Measurements from ENCODE around the gene N4BP2. TPM values are rescaled to one million over a fixed set of nuclear protein-coding genes. Genes with fewer than 3 reads are reported as not detected.
A peak's percentile ranks its signal among the peaks of the same experiment; 100 is the strongest.

Gene N4BP2
- total RNA-seq, 1 experiment from 2014 or later, result 3.9 TPM

- H3K4me3 ChIP-seq (ENCODE audit: low read length), result no peak overlapping the region
- H3K27me3 ChIP-seq (ENCODE audit: low read length), result no peaks in the 10 kb centered on the region
- no peaks in the 10 kb centered on the region for H3F3A ChIP-seq (ENCODE audit: low read length, unreplicated experiment)
- ATAC-seq, result no peak
- H3K4me1 ChIP-seq (ENCODE audit: insufficient read depth, low read length), result peaks cover 8% of the 10 kb centered on the region
- H3K9me2 ChIP-seq (replicated peaks; ENCODE audit: low read length), result no peaks in the 10 kb centered on the region
- ChIA-PET CTCF (no interaction called here), POLR2A (ENCODE audit: unreplicated experiment) (no interaction called here)
- no peak overlapping the region for H3K9ac ChIP-seq (ENCODE audit: low read length)
- intact Hi-C loops (cut with micrococcal nuclease), result no loop called here
- no peak overlapping the region for H3K4me2 ChIP-seq (ENCODE audit: low read length)
- no peaks in the 10 kb centered on the region for H3K9me3 ChIP-seq (ENCODE audit: low read length)
- DNase-seq, result no peak
- H2AFZ ChIP-seq (ENCODE audit: low read length), result no peak overlapping the region
- no peak overlapping the region for H3K27ac ChIP-seq (ENCODE audit: low read length)
- no peaks in the 10 kb centered on the region for H3K36me3 ChIP-seq (ENCODE audit: low read depth, low read length)
- BruUV-seq (replicated peaks), result no TSS peak
- no peaks in the 10 kb centered on the region for H4K20me1 ChIP-seq (ENCODE audit: low read length)
- no peak for TF ChIP-seq CTCF (conservative IDR thresholded peaks at IDR 0.05; ENCODE audit: low read depth, low read length)
- TF ChIP-seq EZH2 (IDR thresholded peaks at IDR 0.05; ENCODE audit: low read length, unreplicated experiment), result no peak
- no peak for TF ChIP-seq EZH2phosphoT487 (IDR thresholded peaks at IDR 0.05; ENCODE audit: borderline replicate concordance, low read length)
- no peaks in the 10 kb centered on the region for H3K79me2 ChIP-seq (ENCODE audit: low read length)
Measured at GRCh38 chr4:40179360-40179759, 122.7 kb downstream of the N4BP2 start.

- no peak overlapping the region for H3K4me3 ChIP-seq (ENCODE audit: low read length)
- intact Hi-C loops (cut with micrococcal nuclease), result no loop called here
- H3K4me2 ChIP-seq (ENCODE audit: low read length), result no peak overlapping the region
- H3K9ac ChIP-seq (ENCODE audit: low read length), result peak overlapping the region; percentile 15; the same call in 1 of the 2 replicates
- H3K36me3 ChIP-seq (ENCODE audit: low read depth, low read length), result no peaks in the 10 kb centered on the region
- peaks cover 8% of the 10 kb centered on the region for H3K4me1 ChIP-seq (ENCODE audit: insufficient read depth, low read length)
- no peaks in the 10 kb centered on the region for H3F3A ChIP-seq (ENCODE audit: low read length, unreplicated experiment)
- H3K27ac ChIP-seq (ENCODE audit: low read length), result peak overlapping the region; percentile 61
- H3K79me2 ChIP-seq (ENCODE audit: low read length), result no peaks in the 10 kb centered on the region
- no peaks in the 10 kb centered on the region for H3K9me3 ChIP-seq (ENCODE audit: low read length)
- ChIA-PET POLR2A (ENCODE audit: unreplicated experiment) (no interaction called here), CTCF (no interaction called here)
- no peaks in the 10 kb centered on the region for H3K9me2 ChIP-seq (replicated peaks; ENCODE audit: low read length)
- TF ChIP-seq EZH2 (IDR thresholded peaks at IDR 0.05; ENCODE audit: low read length, unreplicated experiment), result no peak
- no peak for TF ChIP-seq CTCF (conservative IDR thresholded peaks at IDR 0.05; ENCODE audit: low read depth, low read length)
- no peak for TF ChIP-seq EZH2phosphoT487 (IDR thresholded peaks at IDR 0.05; ENCODE audit: borderline replicate concordance, low read length)
- DNase-seq (peak; percentile 62), ATAC-seq (peak; percentile 46)
- no TSS peak for BruUV-seq (replicated peaks)
- no peaks in the 10 kb centered on the region for H4K20me1 ChIP-seq (ENCODE audit: low read length)
- no peaks in the 10 kb centered on the region for H3K27me3 ChIP-seq (ENCODE audit: low read length)
- peak overlapping the region; percentile 32; the same call in 1 of the 2 replicates for H2AFZ ChIP-seq (ENCODE audit: low read length)
Measured at GRCh38 chr4:40180356-40180755, 123.7 kb downstream of the N4BP2 start.

DNA sequence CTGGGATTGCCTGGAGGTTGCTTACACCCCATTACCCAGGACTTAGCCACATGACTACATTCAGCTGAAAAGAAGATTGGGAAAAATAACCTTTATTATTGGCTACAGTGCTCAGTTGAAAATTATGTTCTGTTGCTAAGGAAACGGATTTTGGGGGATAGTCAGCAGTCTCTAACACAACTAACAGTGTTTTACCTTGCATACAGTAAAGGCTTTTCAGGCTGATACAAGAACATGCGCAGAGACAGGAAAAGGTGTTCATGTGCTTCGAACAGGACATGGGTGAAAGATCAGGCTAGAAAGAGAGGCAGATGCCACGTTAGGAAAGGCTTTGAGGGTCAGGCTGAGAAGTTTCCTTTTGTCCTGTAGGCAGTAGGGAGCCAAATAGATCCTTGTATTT is 125.4 kb downstream of the N4BP2 start:
- intact Hi-C loops (cut with micrococcal nuclease), result no loop called here
- H3K9ac ChIP-seq (ENCODE audit: low read length), result no peak overlapping the region
- no TSS peak for BruUV-seq (replicated peaks)
- no peaks in the 10 kb centered on the region for H3K9me2 ChIP-seq (replicated peaks; ENCODE audit: low read length)
- H3K79me2 ChIP-seq (ENCODE audit: low read length), result no peaks in the 10 kb centered on the region
- no peaks in the 10 kb centered on the region for H4K20me1 ChIP-seq (ENCODE audit: low read length)
- no peak overlapping the region for H3K27ac ChIP-seq (ENCODE audit: low read length)
- no peak overlapping the region for H2AFZ ChIP-seq (ENCODE audit: low read length)
- DNase-seq (no peak), ATAC-seq (no peak)
- no peaks in the 10 kb centered on the region for H3F3A ChIP-seq (ENCODE audit: low read length, unreplicated experiment)
- H3K4me1 ChIP-seq (ENCODE audit: insufficient read depth, low read length), result peaks cover 8% of the 10 kb centered on the region
- no peak for TF ChIP-seq EZH2phosphoT487 (IDR thresholded peaks at IDR 0.05; ENCODE audit: borderline replicate concordance, low read length)
- TF ChIP-seq CTCF (conservative IDR thresholded peaks at IDR 0.05; ENCODE audit: low read depth, low read length), result no peak
- TF ChIP-seq EZH2 (IDR thresholded peaks at IDR 0.05; ENCODE audit: low read length, unreplicated experiment), result no peak
- CTCF ChIA-PET, result no interaction called here
- H3K27me3 ChIP-seq (ENCODE audit: low read length), result no peaks in the 10 kb centered on the region
- H3K4me2 ChIP-seq (ENCODE audit: low read length), result no peak overlapping the region
- H3K9me3 ChIP-seq (ENCODE audit: low read length), result no peaks in the 10 kb centered on the region
- no peak overlapping the region for H3K4me3 ChIP-seq (ENCODE audit: low read length)
- POLR2A ChIA-PET (ENCODE audit: unreplicated experiment), result no interaction called here
- H3K36me3 ChIP-seq (ENCODE audit: low read depth, low read length), result no peaks in the 10 kb centered on the region

All from PC-3 (cell line).